CD14-positive monocyte (primary cell): ENCODE data around the gene KCNMA1. TPM values are rescaled to one million over a fixed set of nuclear protein-coding genes. Genes with fewer than 3 reads are reported as not detected.

Experiments used
- DNase-seq, 3 donors: peaks; one replicate each; pipeline ENCODE4 v3.0.0-alpha.2; 2011 to 2022
- H2AFZ ChIP-seq: 2 replicates; pipeline ENCODE4 v1.6.0; 2012; ENCODE audit warnings: mild to moderate bottlenecking, low read depth, low read length, inconsistent platforms; ENCODE audit not compliant: insufficient read depth, poor library complexity, severe bottlenecking
- H3K27ac ChIP-seq, 2 donors: 1 replicate in 1 of 2; 2 replicates in 1 of 2; pipeline ENCODE4 v1.5.1; 2012 to 2013; ENCODE audit warnings: low read length in 2 of 2, control low read depth in 1 of 2, inconsistent platforms in 1 of 2, low read depth in 1 of 2, mild to moderate bottlenecking in 1 of 2
- H3K27me3 ChIP-seq, 2 donors: one replicate each; pipeline versions ENCODE4 v1.6.0 to v1.6.1; 2011 to 2013; ENCODE audit warnings: low read length in 2 of 2; ENCODE audit not compliant: control insufficient read depth in 2 of 2, insufficient read depth in 2 of 2
- H3K36me3 ChIP-seq, 2 donors: replicated peaks in 1 of 2; 1 replicate in 1 of 2; 2 replicates in 1 of 2; pipeline versions ENCODE4 v1.5.1 to v1.6.1; 2012 to 2013; ENCODE audit warnings: low read length in 2 of 2, control low read depth in 1 of 2, inconsistent platforms in 1 of 2, mild to moderate bottlenecking in 1 of 2; ENCODE audit not compliant: insufficient read depth in 2 of 2, control insufficient read depth in 1 of 2
- H3K4me1 ChIP-seq, 2 donors: 1 replicate in 1 of 2; 2 replicates in 1 of 2; pipeline versions ENCODE4 v1.5.1 to v1.6.1; 2012 to 2013; ENCODE audit warnings: low read length in 2 of 2, control low read depth in 1 of 2, inconsistent platforms in 1 of 2, mild to moderate bottlenecking in 1 of 2, moderate library complexity in 1 of 2; ENCODE audit not compliant: insufficient read depth in 2 of 2, control insufficient read depth in 1 of 2
- H3K4me2 ChIP-seq: replicated peaks from 2 replicates; pipeline ENCODE3; 2012; ENCODE audit warnings: low read length, moderate library complexity, mild to moderate bottlenecking; ENCODE audit not compliant: poor library complexity, severe bottlenecking; ENCODE audit errors: extremely low read depth
- H3K4me3 ChIP-seq, 3 experiments: fragments of 200-600 bp in 1 of 3; sonication (generic) in 1 of 3; replicated peaks in 1 of 3; 1 replicate in 2 of 3; 2 replicates in 1 of 3; pipeline ENCODE4 v1.5.1; 2011 to 2013; ENCODE audit warnings: low read length in 3 of 3, mild to moderate bottlenecking in 3 of 3, control low read depth in 2 of 3, low read depth in 2 of 3, inconsistent platforms in 1 of 3, moderate library complexity in 1 of 3
- H3K79me2 ChIP-seq: 2 replicates; pipeline ENCODE4 v1.6.0; 2012; ENCODE audit warnings: mild to moderate bottlenecking, control low read depth, inconsistent platforms, low read length, moderate library complexity; ENCODE audit not compliant: insufficient read depth
- H3K9ac ChIP-seq: 2 replicates; pipeline ENCODE4 v1.6.0; 2017; ENCODE audit warnings: low read length, mild to moderate bottlenecking; ENCODE audit not compliant: insufficient read depth, poor library complexity, severe bottlenecking
- H3K9me3 ChIP-seq, 2 donors: replicated peaks in 1 of 2; 1 replicate in 1 of 2; 2 replicates in 1 of 2; pipeline versions ENCODE4 v1.5.1 to v1.6.1; 2012 to 2013; ENCODE audit warnings: low read length in 2 of 2, control low read depth in 1 of 2; ENCODE audit not compliant: control insufficient read depth in 1 of 2, insufficient read depth in 1 of 2
- H4K20me1 ChIP-seq: 2 replicates; pipeline ENCODE4 v1.6.0; 2012; ENCODE audit warnings: mild to moderate bottlenecking, low read length, control low read depth, moderate library complexity; ENCODE audit not compliant: insufficient read depth
- H3K27ac Mint-ChIP-seq, 7 donors: one replicate each; pipeline ENCODE4 v1.8.0; 2020; ENCODE audit warnings: mild to moderate bottlenecking in 7 of 7, mixed read lengths in 7 of 7, moderate library complexity in 6 of 7, inconsistent platforms in 2 of 7
- H3K27me3 Mint-ChIP-seq, 3 donors: one replicate each; pipeline ENCODE4 v1.8.0; 2021 to 2022; ENCODE audit warnings: low read depth in 3 of 3, mild to moderate bottlenecking in 3 of 3, mixed read lengths in 3 of 3, moderate library complexity in 3 of 3, inconsistent platforms in 1 of 3
- H3K36me3 Mint-ChIP-seq, 2 donors: one replicate each; pipeline ENCODE4 v1.8.0; 2020; ENCODE audit warnings: mixed read lengths in 2 of 2, inconsistent platforms in 1 of 2, mild to moderate bottlenecking in 1 of 2
- H3K4me1 Mint-ChIP-seq: one replicate; pipeline ENCODE4 v1.8.0; 2020; ENCODE audit warnings: mild to moderate bottlenecking, mixed read lengths
- H3K4me3 Mint-ChIP-seq, 2 donors: one replicate each; pipeline ENCODE4 v1.8.0; 2020; ENCODE audit warnings: mild to moderate bottlenecking in 2 of 2, mixed read lengths in 2 of 2, moderate library complexity in 1 of 2
- H3K9me3 Mint-ChIP-seq, 7 donors: one replicate each; pipeline ENCODE4 v1.8.0; 2020 to 2022; ENCODE audit warnings: mixed read lengths in 7 of 7, mild to moderate bottlenecking in 6 of 7, moderate library complexity in 6 of 7, inconsistent platforms in 2 of 7
- CTCF ChIP-seq: fragments of 200-600 bp; IDR thresholded peaks from one replicate; pipeline ENCODE4 v1.8.0; 2022; ENCODE audit warnings: antibody characterized with exemption, mild to moderate bottlenecking
- WGBS: methylation state at CpG from one replicate; pipeline ENCODE4 v1.1.5; 2013; ENCODE audit warnings: missing lambda C conversion rate; ENCODE audit not compliant: insufficient coverage; 5-methylcytosine and 5-hydroxymethylcytosine counted together
- intact Hi-C, 2 donors: fragments of 100-400 bp; cut with micrococcal nuclease; formaldehyde crosslinking; loops; one replicate each; pipeline versions ENCODE4 v1.15.0 to v1.15.1; 2023
- polyA plus RNA-seq, 3 donors: library from polyadenylated mRNA; depleted of rRNA in 1 of 3; unstranded in 2 of 3; stranded (reverse) in 1 of 3; fragments of 300-500 nt in 2 of 3; fragments of >200 nt in 1 of 3; fragmentation: Illumina TruSeq in 2 of 3; gene quantifications; 1 replicate in 2 of 3; 2 replicates in 1 of 3; pipeline ENCODE4 v1.2.3, GENCODE V29; 2012 to 2021

The KCNMA1 gene
- polyA plus RNA-seq, 3 donors: 0.11 to 1.0 TPM; not detected in 1

GRCh38 chr10:77541944-77542343 is 95.7 kb downstream of the KCNMA1 start:
- Mint-ChIP-seq H3K27me3 (peaks cover 6 to 14% (median 9%) of the 10 kb centered on the region in 3 donors), H3K36me3 (no peaks in the 10 kb centered on the region), H3K4me1 (peaks cover 22% of the 10 kb centered on the region), H3K4me3 (no peak overlapping the region), H3K9me3 (peaks cover 0 to 8% (median 5%) of the 10 kb centered on the region in 7 donors), H3K27ac (no peak overlapping the region)
- no peaks in the 10 kb centered on the region for H3K27me3 ChIP-seq
- H2AFZ ChIP-seq: no peak overlapping the region
- DNase-seq: no peak
- no peak overlapping the region for H3K27ac ChIP-seq
- peaks cover 0 to 19% of the 10 kb centered on the region in 2 donors for H3K4me1 ChIP-seq
- no peaks in the 10 kb centered on the region for H3K36me3 ChIP-seq
- intact Hi-C loops: no loop called here
- H3K4me2 ChIP-seq: no peak overlapping the region
- no peaks in the 10 kb centered on the region for H3K79me2 ChIP-seq
- no peak overlapping the region for H3K9ac ChIP-seq
- no peak overlapping the region for H3K4me3 ChIP-seq
- no peaks in the 10 kb centered on the region for H3K9me3 ChIP-seq
- no peak for TF ChIP-seq CTCF
- no peaks in the 10 kb centered on the region for H4K20me1 ChIP-seq

- no peaks in the 10 kb centered on the region for H3K9me3 ChIP-seq
These were observed 96.4 kb downstream of the KCNMA1 start for GRCh38 chr10:77541247-77541646.

More at GRCh38 chr10:77541247-77541646, 96.4 kb downstream of the KCNMA1 start:
- Mint-ChIP-seq H3K4me1 (peaks cover 22% of the 10 kb centered on the region), H3K27ac (no peak overlapping the region), H3K4me3 (no peak overlapping the region), H3K9me3 (peaks cover 0 to 6% (median 4%) of the 10 kb centered on the region in 7 donors), H3K27me3 (peaks cover 6 to 13% (median 9%) of the 10 kb centered on the region in 3 donors), H3K36me3 (no peaks in the 10 kb centered on the region)
- intact Hi-C loops: no loop called here
- WGBS: no CpG with 5 or more reads among the region's 1 CpG
- Histone ChIP-seq H4K20me1 (no peaks in the 10 kb centered on the region), H3K27me3 (no peaks in the 10 kb centered on the region), H3K79me2 (no peaks in the 10 kb centered on the region), H3K27ac (no peak overlapping the region), H2AFZ (no peak overlapping the region), H3K4me3 (no peak overlapping the region), H3K36me3 (no peaks in the 10 kb centered on the region), H3K4me1 (peaks cover 0 to 19% of the 10 kb centered on the region in 2 donors), H3K4me2 (no peak overlapping the region), H3K9ac (no peak overlapping the region)
- TF ChIP-seq CTCF: no peak
- no peak for DNase-seq
